CD4-positive, alpha-beta T cell (primary cell): Measurements from ENCODE around the gene PTPA. TPM values are rescaled to one million over a fixed set of nuclear protein-coding genes. Genes with fewer than 3 reads are reported as not detected.

Source experiments
- total RNA-seq, 174 experiments: library from RNA in 2 of 174; stranded (reverse) in 2 of 174; gene quantifications; one replicate each; pipeline ENCODE4 v1.2.3 and lab custom pipeline; 2021 to 2026

Gene PTPA
- total RNA-seq, 2 experiments from 2014 or later: 21.6 to 23.3 TPM

Other genes starting within 250 kb of the PTPA start
- 1 to 10 TPM; 2.8 to 4.7 TPM for gene KYAT1, start 229.5 kb upstream of the PTPA start, total RNA-seq
- 10 to 100 TPM; 35.0 to 35.8 TPM for gene LRRC8A, start 229.3 kb upstream of the PTPA start, total RNA-seq
- 1 to 10 TPM; 1.6 to 2.6 TPM for gene PHYHD1, start 190.4 kb upstream of the PTPA start, total RNA-seq
- 1 to 10 TPM; 7.4 to 7.8 TPM for gene DOLK, start 163.8 kb upstream of the PTPA start, total RNA-seq
- gene NUP188, start 163.7 kb upstream of the PTPA start, total RNA-seq: 10 to 100 TPM; 43.0 to 43.9 TPM
- gene SH3GLB2, start 83.1 kb upstream of the PTPA start, total RNA-seq: 10 to 100 TPM; 65.6 to 69.1 TPM
- 10 to 100 TPM; 53.2 to 56.9 TPM for gene MIGA2, start 74.8 kb upstream of the PTPA start, total RNA-seq
- gene DOLPP1, start 30.3 kb upstream of the PTPA start, total RNA-seq: 1 to 10 TPM; 2.7 to 3.6 TPM
- 1 to 10 TPM; 7.1 to 9.4 TPM for gene CRAT, start 622 bp upstream of the PTPA start, total RNA-seq
- 1 to 10 TPM; 5.6 to 6.4 TPM for gene IER5L, start 66.8 kb downstream of the PTPA start, total RNA-seq